ENCODE measurements around the gene METRNL. TPM values are rescaled to one million over a fixed set of nuclear protein-coding genes. Genes with fewer than 3 reads are reported as not detected.
"Not testable (repeated sequence)": the region's sequence is repeated elsewhere in the genome, so short reads cannot be mapped to it uniquely, and the experiment has no call there.

The METRNL gene
- total RNA-seq, 2 experiments from 2014 or later, result 42.9 to 49.9 TPM

DNA sequence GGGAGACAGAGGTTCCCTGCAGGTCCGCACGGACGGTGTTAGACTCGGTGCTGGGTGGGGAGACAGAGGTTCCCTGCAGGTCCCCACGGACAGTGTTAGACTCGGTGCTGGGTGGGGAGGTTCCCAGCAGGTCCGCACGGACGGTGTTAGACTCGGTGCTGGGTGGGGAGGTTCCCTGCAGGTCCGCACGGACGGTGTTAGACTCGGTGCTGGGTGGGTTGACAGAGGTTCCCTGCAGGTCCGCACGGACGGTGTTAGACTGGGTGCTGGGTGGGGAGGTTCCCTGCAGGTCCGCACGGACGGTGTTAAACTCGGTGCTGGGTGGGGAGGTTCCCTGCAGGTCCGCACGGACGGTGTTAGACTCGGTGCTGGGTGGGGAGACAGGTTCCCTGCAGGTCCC is 24.2 kb upstream of the METRNL start:
- H3K4me3 Mint-ChIP-seq; H3K9me3 Mint-ChIP-seq (ENCODE audit: low read depth); H3K36me3 Mint-ChIP-seq; H3K27ac Mint-ChIP-seq; DNase-seq; ATAC-seq; H3K27me3 Mint-ChIP-seq; CTCF ChIA-PET: not testable (repeated sequence)
- H3K4me1 Mint-ChIP-seq, result peaks cover 30% of the 10 kb centered on the region

DNA sequence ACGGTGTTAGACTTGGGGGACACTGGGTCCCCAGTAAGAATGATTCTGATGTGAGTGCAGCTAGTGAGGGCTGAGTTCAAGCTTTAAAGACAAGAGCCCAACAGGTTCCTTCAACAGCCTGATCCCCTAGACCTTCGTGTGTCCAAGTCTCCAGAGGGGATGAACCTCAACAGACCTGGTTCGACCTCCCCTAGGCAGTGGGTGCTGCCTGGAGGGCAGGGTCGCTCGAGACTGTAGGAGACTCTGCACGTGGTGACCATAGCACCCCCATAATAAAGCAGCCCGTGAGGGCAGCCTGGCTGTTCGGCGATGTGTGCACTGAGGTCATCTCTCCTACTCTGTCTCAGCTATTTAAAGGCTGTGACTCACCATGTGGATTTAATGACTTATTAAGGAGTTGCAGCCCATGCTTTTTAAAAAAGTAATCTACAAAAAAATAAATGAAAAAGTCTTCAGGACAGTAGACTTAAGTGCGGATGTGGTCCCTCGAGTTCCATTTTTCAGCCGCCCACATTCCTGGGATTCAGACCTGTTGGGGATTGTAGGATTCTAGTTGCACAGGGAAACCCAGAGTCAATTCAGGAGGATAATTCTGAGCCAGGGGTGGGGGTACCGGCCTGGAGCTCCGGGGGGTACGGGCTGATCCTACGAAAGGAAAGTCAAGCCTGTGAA is 23.4 kb upstream of the METRNL start:
- no peaks in the 10 kb centered on the region for H3K27me3 Mint-ChIP-seq
- H3K36me3 Mint-ChIP-seq, result no peaks in the 10 kb centered on the region
- H3K27ac Mint-ChIP-seq, result no peak overlapping the region
- H3K4me1 Mint-ChIP-seq, result peaks cover 23% of the 10 kb centered on the region
- H3K9me3 Mint-ChIP-seq (ENCODE audit: low read depth), result no peaks in the 10 kb centered on the region
- H3K4me3 Mint-ChIP-seq, result no peak overlapping the region
- ATAC-seq (no peak), DNase-seq (peak; percentile 40)
- CTCF ChIA-PET, result interaction anchor here (0.9 kb wide), 1 partner anchor 12 kb away, joined by 3 read pairs; no protein-coding TSS in a partner anchor

DNA sequence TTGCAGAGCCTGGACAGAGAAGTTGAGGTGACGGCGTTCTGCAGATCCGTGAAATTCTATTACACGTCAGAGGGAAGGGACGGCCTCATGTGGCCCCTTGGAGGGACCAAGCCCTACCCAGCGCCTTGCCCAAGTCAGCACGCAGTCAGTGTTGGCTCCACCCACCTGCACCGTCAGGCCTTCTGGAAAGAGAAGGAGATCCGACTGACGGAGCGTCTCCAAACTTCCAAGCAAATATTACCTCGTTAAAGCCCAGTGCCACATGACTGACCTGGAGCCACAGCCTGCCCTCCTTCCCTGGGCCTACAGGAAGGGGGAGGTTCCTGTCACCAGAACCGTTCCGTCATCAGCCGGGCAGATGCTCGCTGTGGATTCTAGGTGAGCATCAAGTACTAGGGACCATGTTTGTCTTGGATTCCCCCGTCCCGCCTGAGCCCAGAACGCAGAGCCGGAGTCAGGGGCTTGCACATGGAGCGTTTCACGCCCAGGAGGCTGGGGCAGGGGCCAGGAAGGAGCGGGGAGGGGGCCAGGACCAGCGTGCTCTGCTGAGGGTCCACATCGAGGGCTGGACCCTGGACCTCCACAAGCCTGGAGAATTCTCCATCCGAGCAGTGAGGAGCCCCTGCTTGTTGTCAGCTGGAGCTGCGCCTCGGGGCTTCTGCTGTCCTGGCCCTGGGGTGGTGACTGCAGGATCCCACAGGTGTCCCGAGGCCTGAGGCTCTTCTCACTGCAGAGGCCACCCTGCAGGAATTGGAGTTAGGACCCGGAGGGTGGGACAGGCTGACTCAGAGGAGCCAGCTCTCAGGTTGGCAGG is 22.6 kb upstream of the METRNL start:
- H3K4me3 Mint-ChIP-seq, result no peak overlapping the region
- no peaks in the 10 kb centered on the region for H3K9me3 Mint-ChIP-seq (ENCODE audit: low read depth)
- ATAC-seq (no peak), DNase-seq (peak; percentile 39)
- CTCF ChIA-PET, result interaction anchor here (0.9 kb wide), 1 partner anchor 11 kb away, joined by 3 read pairs; no protein-coding TSS in a partner anchor
- peaks cover 22% of the 10 kb centered on the region for H3K4me1 Mint-ChIP-seq
- H3K27ac Mint-ChIP-seq, result no peak overlapping the region
- no peaks in the 10 kb centered on the region for H3K27me3 Mint-ChIP-seq
- no peaks in the 10 kb centered on the region for H3K36me3 Mint-ChIP-seq

DNA sequence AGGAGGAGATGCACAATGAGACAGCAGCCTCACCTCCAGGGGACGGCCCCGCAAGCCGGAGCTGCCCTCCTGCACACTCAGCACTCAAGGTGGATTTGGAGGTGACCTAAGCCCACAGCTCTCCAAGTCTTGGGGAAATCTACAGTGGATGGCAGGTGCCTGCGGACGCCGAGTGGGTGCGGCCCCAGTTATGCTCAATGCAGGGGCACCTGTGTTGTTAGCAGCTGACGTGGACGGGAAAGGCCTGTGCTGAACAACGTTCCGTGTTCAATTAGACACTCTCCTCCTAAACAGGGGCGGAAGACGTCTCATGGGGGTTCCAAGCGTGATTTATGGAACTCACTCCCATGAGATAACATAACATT is 22.0 kb upstream of the METRNL start:
- no peak for ATAC-seq
- Mint-ChIP-seq H3K27ac (no peak overlapping the region), H3K36me3 (no peaks in the 10 kb centered on the region), H3K4me3 (no peak overlapping the region), H3K27me3 (peaks cover under 1% of the 10 kb centered on the region), H3K4me1 (peaks cover 19% of the 10 kb centered on the region), H3K9me3 (ENCODE audit: low read depth) (no peaks in the 10 kb centered on the region)
- no peak for DNase-seq
- CTCF ChIA-PET, result no interaction called here

DNA sequence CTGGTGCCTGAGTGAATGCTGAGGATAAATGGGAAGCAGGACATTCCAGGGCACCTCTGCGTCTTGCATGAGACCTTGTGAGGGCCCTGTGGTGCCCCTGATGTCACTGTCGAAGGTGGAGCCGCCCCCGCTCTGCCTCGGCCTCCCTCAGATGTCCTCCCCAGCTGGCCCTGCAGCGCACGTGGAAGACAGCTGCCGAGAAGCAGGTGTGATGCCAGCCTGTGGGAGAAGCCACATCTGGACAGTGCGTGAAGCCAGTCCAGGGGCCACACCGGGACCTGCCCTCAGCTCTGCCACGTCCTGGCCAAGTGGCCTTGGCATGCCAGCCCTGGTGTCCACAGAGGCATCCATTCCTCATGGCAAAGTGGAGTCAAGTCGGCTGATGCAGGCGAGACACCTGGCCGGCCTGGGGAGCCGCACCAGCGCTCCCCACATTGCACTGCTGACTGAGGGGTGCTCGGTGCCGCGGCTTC is 21.6 kb upstream of the METRNL start:
- DNase-seq (peak; percentile 39), ATAC-seq (no peak)
- Mint-ChIP-seq H3K4me1 (peaks cover 19% of the 10 kb centered on the region), H3K27me3 (peaks cover 4% of the 10 kb centered on the region), H3K36me3 (no peaks in the 10 kb centered on the region), H3K27ac (no peak overlapping the region), H3K4me3 (no peak overlapping the region), H3K9me3 (ENCODE audit: low read depth) (no peaks in the 10 kb centered on the region)
- CTCF ChIA-PET, result no interaction called here

DNA sequence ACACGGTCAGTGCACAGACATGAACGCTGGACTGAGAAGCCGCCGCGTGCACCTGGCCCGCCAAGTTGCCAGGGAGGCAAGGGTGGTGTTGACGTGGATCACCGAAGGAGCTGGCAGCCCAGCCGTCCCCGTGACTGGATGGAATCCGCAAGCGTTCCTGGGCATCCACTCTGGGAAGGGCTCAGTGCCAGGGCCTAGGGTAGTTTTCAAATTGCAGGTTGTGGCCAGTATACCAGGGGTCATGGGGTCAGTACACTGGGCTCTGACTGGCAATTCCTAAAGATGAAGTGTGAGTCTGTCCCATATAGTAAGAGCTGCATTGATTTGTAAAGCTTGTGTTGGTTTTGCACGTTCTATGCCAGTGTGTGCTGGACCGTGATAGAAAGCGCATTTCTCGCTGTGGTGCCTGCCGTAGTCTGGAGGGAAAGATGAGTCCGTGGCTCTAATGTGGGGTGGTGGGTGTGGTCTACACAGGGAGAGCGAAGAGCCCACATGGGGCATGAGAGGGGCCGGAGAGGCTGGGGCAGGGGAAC is 21.1 kb upstream of the METRNL start:
- Mint-ChIP-seq H3K4me3 (no peak overlapping the region), H3K27me3 (peaks cover 8% of the 10 kb centered on the region), H3K9me3 (ENCODE audit: low read depth) (no peaks in the 10 kb centered on the region), H3K27ac (no peak overlapping the region), H3K4me1 (peaks cover 15% of the 10 kb centered on the region), H3K36me3 (no peaks in the 10 kb centered on the region)
- CTCF ChIA-PET, result no interaction called here
- no peak for ATAC-seq
- DNase-seq, result no peak

DNA sequence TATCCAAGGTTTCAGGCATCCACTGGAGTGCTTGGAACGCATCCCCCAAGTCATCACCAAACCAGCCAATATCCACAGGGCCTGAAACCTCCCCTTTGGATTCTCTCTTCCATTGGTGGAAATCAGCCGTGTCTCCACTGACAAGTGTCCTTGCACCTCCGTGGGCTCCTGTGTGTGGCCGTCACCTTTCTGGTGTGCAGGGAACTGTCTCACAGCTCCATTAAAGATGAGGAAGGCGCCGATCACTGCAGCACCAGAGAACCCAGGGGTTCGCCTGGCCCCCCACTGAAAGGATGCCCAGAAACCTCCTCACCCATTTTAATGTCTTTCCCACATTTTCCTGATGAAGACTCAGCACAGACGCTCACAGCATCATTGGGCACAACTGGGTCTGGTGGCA is 17.8 kb upstream of the METRNL start:
- Mint-ChIP-seq H3K4me3 (no peak overlapping the region), H3K27ac (no peak overlapping the region), H3K9me3 (ENCODE audit: low read depth) (no peaks in the 10 kb centered on the region), H3K36me3 (no peaks in the 10 kb centered on the region), H3K27me3 (peaks cover 15% of the 10 kb centered on the region), H3K4me1 (no peaks in the 10 kb centered on the region)
- CTCF ChIA-PET, result interaction anchor here (2.6 kb wide), 1 partner anchor 13 kb away, joined by 7 read pairs; no protein-coding TSS in a partner anchor
- ATAC-seq, result no peak
- no peak for DNase-seq

DNA sequence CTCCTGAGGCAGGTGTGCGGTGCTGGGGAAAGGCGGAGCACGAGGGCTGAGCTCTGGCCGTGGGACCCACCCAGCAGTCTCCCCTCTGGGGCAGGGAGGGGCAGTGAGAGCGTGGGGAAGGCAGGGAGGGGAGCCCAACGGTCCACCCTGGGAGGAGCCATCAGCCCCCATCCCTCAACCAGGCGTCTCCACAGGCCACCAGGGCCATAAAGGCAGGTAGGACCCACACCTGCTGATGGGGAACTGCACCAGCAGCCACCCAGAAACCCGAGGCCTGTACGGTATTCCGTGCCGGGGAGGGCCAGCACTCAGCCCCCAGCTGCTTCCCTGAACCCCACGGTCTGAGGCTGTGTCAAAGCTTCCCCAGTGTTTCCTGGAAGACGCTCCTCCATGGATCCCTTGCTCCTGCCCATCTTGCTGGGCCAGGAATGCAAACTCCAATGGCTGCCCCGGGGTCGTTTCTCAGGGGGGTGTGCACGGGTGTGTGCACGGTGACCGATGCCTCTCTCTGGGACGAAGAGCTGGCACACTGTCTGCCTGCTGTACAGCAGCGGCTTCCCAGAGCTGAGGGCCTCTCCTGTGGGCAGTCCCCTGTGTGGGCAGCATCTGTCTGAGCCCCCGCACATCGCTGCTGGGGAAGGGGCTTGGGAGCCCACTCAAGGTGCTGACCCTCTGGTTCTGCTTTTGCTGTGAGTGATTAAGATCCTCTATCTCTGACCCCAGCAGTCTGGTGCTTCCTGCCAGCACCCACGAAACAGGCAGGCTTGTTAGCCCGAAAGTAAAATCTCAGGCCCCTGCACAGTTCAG is 17.2 kb upstream of the METRNL start:
- Mint-ChIP-seq H3K27me3 (peaks cover 15% of the 10 kb centered on the region), H3K9me3 (ENCODE audit: low read depth) (no peaks in the 10 kb centered on the region), H3K27ac (no peak overlapping the region), H3K4me1 (no peaks in the 10 kb centered on the region), H3K36me3 (no peaks in the 10 kb centered on the region), H3K4me3 (no peak overlapping the region)
- CTCF ChIA-PET, result interaction anchor here (2.6 kb wide), 1 partner anchor 13 kb away, joined by 7 read pairs; no protein-coding TSS in a partner anchor
- ATAC-seq, result no peak
- DNase-seq, result peak; percentile 38

DNA sequence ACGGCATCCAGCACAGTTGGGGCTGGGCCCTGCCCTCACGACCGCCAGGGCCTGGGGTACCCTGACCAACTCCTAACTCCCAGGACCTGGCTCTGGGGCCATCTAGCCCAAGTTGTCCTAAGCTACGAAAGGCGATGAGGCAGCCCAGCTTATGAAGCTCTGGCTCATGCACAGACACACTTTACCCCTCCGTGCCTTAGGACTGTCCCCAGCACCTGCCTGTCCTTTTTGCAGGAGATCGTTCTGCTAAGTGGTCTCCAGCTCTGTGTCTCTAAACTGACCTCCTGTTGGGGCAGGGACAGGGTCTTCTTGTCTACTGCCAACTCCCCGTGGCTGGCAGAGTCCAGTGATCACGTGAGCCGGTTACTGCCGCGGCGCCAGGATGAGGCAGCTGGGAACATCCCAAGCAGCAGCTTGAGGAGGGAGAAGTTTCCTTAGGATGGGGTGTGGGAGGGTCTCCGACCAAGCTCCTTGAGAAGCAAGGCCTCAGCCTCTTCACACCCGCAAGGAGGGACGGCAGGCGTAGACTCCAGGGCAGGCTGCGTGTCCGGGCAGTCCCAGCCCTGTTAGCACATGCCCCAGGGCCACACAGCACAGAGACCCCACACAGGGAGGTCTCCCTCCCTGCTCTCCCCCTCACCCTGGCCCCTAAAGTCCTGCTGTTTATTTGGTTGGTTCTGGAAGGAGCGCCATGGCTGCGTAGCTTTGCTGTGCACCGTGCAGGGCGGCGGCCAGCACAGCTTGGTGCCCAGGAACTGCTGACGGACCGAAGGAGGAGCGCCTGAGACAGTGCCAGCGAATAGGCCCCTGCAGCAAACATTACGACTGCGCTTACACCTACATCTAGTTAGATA is 16.4 kb upstream of the METRNL start:
- ATAC-seq (no peak), DNase-seq (no peak)
- CTCF ChIA-PET, result interaction anchor here (2.6 kb wide), 1 partner anchor 14 kb away, joined by 7 read pairs; no protein-coding TSS in a partner anchor

DNA sequence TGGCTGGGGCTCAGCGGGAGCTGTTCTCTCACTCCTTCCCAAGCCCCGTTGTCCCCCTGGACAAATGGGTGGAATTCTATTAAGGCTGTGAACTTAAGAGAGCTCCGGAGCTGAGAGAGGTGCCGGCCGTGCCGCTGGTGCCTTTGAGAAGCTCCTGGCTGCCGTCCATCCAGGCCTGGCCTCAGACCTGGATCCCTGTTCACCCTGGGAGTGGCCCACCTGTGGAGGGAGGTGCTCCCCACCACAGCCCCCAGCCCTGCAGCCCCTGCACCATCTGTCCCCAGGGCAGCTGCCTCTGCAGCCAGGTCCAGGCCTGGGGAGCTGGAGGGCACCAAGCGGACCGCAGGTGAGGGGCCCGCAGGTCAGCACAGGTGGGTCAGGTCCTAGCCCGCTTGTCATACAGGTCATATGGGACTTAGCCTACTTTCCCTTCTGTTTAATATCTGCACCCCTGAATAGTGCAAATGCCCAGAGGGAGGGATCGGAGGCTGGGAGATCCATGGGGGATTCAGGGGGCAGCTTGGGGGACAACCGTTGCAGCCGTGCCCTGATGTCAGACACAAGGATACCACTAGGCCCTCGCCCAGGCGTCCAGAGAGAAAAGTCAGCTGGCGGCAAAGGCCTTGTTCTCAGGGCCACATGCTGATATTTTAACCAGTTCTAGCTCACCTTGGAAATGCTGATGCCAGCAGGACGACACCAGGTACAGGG is 15.2 kb upstream of the METRNL start:
- no peak for DNase-seq
- no peak overlapping the region for H3K27ac Mint-ChIP-seq
- H3K4me1 Mint-ChIP-seq, result peaks cover 8% of the 10 kb centered on the region
- CTCF ChIA-PET, result interaction anchor here (0.8 to 1.1 kb wide), 2 partner anchors 12 to 282 kb away, joined by 3 to 4 read pairs; no protein-coding TSS in a partner anchor
- no peak for ATAC-seq
- H3K27me3 Mint-ChIP-seq, result peaks cover 15% of the 10 kb centered on the region
- H3K4me3 Mint-ChIP-seq, result no peak overlapping the region
- H3K9me3 Mint-ChIP-seq (ENCODE audit: low read depth), result no peaks in the 10 kb centered on the region
- no peaks in the 10 kb centered on the region for H3K36me3 Mint-ChIP-seq

More for the DNA sequence above, 16.4 kb upstream of the METRNL start:
- no peaks in the 10 kb centered on the region for H3K9me3 Mint-ChIP-seq (ENCODE audit: low read depth)
- H3K27ac Mint-ChIP-seq, result no peak overlapping the region
- H3K27me3 Mint-ChIP-seq, result peaks cover 15% of the 10 kb centered on the region
- H3K4me1 Mint-ChIP-seq, result peaks cover 3% of the 10 kb centered on the region
- H3K36me3 Mint-ChIP-seq, result no peaks in the 10 kb centered on the region
- no peak overlapping the region for H3K4me3 Mint-ChIP-seq

DNA sequence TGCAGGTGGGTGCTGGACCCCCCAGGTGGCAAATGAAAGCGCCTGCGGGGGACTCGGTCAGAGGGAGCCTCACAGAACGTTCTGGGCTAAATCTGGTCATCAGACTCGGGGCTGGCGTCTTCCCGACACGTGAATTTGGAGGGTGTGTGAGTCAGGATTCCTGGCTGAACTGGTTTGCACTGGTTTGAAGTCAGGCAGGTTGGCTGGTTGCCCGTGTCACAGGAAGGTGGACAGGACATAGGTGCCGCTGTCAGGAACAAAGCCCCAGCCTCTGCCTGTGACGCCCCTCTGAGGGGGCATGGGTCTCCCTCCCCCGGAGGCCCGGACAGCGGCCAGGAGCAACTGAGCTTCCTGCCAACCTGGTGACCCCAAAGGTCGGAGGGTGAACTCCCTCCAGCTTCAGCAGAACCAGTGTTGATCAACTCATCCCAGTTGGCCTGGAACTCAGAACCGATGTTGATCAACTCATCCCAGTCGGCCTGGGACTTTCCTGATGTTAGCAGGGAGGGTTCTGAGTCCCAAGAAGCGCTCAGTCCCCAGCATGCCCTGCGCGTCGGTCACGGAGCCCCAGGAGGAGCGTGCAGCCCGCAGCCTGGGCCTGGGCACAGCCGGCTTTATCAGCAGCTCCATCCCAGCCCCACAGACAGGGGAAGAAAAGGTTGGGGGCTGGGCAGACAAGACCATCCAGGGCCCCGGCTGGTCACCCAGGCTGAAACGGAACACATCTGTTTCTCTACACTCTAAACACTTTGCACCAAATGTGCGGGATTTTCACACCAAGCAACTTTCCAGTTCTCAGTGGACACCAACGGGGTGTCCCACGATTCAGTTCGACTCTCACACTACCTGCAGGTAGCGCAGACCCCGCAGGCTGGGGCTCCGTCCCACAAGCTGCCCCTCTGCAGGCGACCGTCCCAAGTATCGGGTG is 14.4 kb upstream of the METRNL start:
- Mint-ChIP-seq H3K27ac (no peak overlapping the region), H3K9me3 (ENCODE audit: low read depth) (no peaks in the 10 kb centered on the region), H3K4me1 (peaks cover 12% of the 10 kb centered on the region), H3K36me3 (no peaks in the 10 kb centered on the region), H3K27me3 (peaks cover 15% of the 10 kb centered on the region), H3K4me3 (no peak overlapping the region)
- peak; percentile 36 for DNase-seq
- CTCF ChIA-PET, result interaction anchor here (0.9 to 1.1 kb wide), 2 partner anchors 11 to 12 kb away, joined by 3 to 4 read pairs; no protein-coding TSS in a partner anchor
- ATAC-seq, result no peak

Data from activated CD8-positive, alpha-beta memory T cell treated with anti-CD3 and anti-CD28 coated beads, Interleukin-2, amount 10 ng/mL, durations not matched to agents 7 days and 5 days (primary cell).